GM12874 (cell line): ENCODE measurements around the gene ADTRP.

Source experiments
- CTCF ChIP-seq: IDR thresholded peaks from 2 replicates; pipeline ENCODE4 v1.5.1; 2011; ENCODE audit warnings: low read depth, mild to moderate bottlenecking, control low read depth, low read length, moderate library complexity; ENCODE audit not compliant: insufficient read depth

Gene ADTRP

DNA sequence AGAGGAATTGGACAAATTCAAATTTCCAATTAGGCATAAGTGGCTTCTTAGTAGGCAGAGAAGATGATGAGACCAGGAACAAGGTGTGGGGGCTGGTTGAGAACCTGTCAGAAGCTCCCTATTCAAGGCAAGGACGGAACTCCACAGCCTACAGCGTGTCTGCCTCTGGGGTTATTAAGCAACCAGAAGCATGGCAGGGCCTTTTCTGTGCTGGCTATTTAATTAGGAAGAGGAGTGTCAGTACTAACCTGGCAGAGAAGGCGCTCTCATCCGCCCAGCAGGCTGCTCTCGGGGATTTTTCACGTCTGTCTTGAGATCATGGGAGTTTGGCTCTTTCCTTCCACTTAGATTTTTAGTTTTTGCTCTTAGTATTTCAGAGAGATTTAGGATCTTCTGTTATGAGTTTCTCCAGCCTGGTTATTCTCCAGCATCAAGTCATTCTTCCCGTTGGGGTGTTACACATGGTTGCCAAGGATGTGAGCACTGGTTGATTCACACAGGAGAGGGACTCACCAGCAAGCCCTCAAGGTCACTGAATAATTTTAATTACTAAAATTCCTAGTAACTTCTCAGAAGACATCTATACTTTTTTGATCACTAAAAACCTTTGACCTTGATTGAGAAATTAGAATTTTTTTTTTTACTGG is 23.9 kb downstream of the ADTRP start:
- TF ChIP-seq CTCF, result no peak

GRCh38 chr6:11753798-11754197 is 24.8 kb downstream of the ADTRP start:
- no peak for TF ChIP-seq CTCF

GRCh38 chr6:11752360-11752759 is 26.2 kb downstream of the ADTRP start:
- TF ChIP-seq CTCF, result no peak

- no peak for TF ChIP-seq CTCF
Measured at GRCh38 chr6:11750682-11751081, 27.9 kb downstream of the ADTRP start.

GRCh38 chr6:11748591-11749210 is 29.9 kb downstream of the ADTRP start:
- no peak for TF ChIP-seq CTCF

- no peak for TF ChIP-seq CTCF
Measured at GRCh38 chr6:11747021-11747420, 31.6 kb downstream of the ADTRP start.

GRCh38 chr6:11744753-11745152 is 33.9 kb downstream of the ADTRP start:
- TF ChIP-seq CTCF, result no peak

DNA sequence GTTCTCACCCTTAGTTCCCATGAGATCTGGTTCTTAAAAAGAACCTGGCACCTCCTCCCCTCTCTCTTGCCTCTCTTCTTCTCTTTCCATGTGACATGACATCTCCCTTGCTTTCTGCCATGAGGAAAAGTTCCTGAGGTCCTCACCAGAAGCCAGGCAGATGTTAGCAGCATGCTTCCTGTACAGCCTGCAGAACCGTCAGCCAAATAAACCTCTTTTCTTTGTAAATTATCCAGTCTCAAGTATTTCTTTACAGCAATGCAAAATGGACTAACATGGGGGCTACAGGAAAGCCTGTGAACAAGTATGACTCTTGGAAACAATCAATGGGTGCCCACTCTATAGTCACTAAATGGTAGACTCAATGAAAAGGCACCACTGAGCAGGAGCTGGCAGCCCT is 34.5 kb downstream of the ADTRP start:
- TF ChIP-seq CTCF, result no peak
